IMR-90 (cell line): Measurements from ENCODE around the gene SIRT2. TPM values are rescaled to one million over a fixed set of nuclear protein-coding genes. Genes with fewer than 3 reads are reported as not detected.

Experiments used
- ATAC-seq: fragments of 200-7000 bp; cut with Tn5 transposase; 2 replicates; pipeline ENCODE4 v1.9.1; 2020; ENCODE audit warnings: low read depth, mild to moderate bottlenecking, moderate library complexity
- BruUV-seq: library from RNA; stranded (reverse); fragments of 400-500 nt; replicated peaks from 2 replicates; lab custom pipeline; 2021; lab: Mats Ljungman, UMichigan
- CTCF ChIA-PET: fragments of 300-600 bp; formaldehyde crosslinking; extraction: SDS; loops from one replicate; lab custom pipeline; 2021; ENCODE audit warnings: antibody characterized with exemption; lab: Yijun Ruan, JAX
- POLR2A ChIA-PET: fragments of 300-600 bp; sonication (Branson Sonifier 250); formaldehyde crosslinking; loops from one replicate; lab custom pipeline; 2022; ENCODE audit warnings: antibody characterized with exemption; ENCODE audit not compliant: unreplicated experiment; lab: Charles Lee
- DNase-seq: peaks from one replicate; pipeline ENCODE4 v3.0.0; 2013
- H2AFZ ChIP-seq: replicated peaks from 2 replicates; pipeline ENCODE3; 2013; ENCODE audit warnings: low read length, mild to moderate bottlenecking; ENCODE audit not compliant: poor library complexity
- H2AK5ac ChIP-seq: 2 replicates; pipeline ENCODE4 v1.6.1; 2013; ENCODE audit warnings: low read depth, low read length, inconsistent platforms
- H2AK9ac ChIP-seq: replicated peaks from 2 replicates; pipeline ENCODE3; 2013; ENCODE audit warnings: mild to moderate bottlenecking, low read depth, low read length, moderate library complexity; ENCODE audit not compliant: poor library complexity
- H2BK120ac ChIP-seq: 2 replicates; pipeline ENCODE4 v1.6.1; 2013; ENCODE audit warnings: low read depth, low read length, inconsistent platforms
- H2BK15ac ChIP-seq: 3 replicates; pipeline ENCODE4 v1.6.1; 2013; ENCODE audit warnings: low read depth, low read length, inconsistent platforms
- H2BK20ac ChIP-seq: 2 replicates; pipeline ENCODE4 v1.6.1; 2013; ENCODE audit warnings: low read depth, mild to moderate bottlenecking, inconsistent platforms, low read length, moderate library complexity
- H2BK5ac ChIP-seq: 2 replicates; pipeline ENCODE4 v1.6.1; 2013; ENCODE audit warnings: mild to moderate bottlenecking, low read depth, low read length, inconsistent platforms; ENCODE audit not compliant: poor library complexity, severe bottlenecking
- H3K14ac ChIP-seq: replicated peaks from 2 replicates; pipeline ENCODE4 v1.6.1; 2013; ENCODE audit warnings: low read depth, low read length, inconsistent platforms
- H3K18ac ChIP-seq: 2 replicates; pipeline ENCODE4 v1.6.1; 2013; ENCODE audit warnings: low read depth, low read length, control low read depth
- H3K23ac ChIP-seq: 2 replicates; pipeline ENCODE4 v1.6.1; 2013; ENCODE audit warnings: low read depth, low read length, inconsistent platforms
- H3K27ac ChIP-seq: 2 replicates; pipeline ENCODE4 v1.5.1; 2013; ENCODE audit warnings: mild to moderate bottlenecking, control low read depth, low read length; ENCODE audit not compliant: insufficient read depth
- H3K27me3 ChIP-seq: 2 replicates; pipeline ENCODE4 v1.6.1; 2013; ENCODE audit warnings: low read length; ENCODE audit not compliant: control insufficient read depth, insufficient read depth
- H3K36me3 ChIP-seq: 2 replicates; pipeline ENCODE4 v1.6.1; 2013; ENCODE audit warnings: low read length, mixed read lengths; ENCODE audit not compliant: control insufficient read depth, insufficient read depth
- H3K4ac ChIP-seq: 2 replicates; pipeline ENCODE4 v1.6.1; 2013; ENCODE audit warnings: low read depth, low read length, inconsistent platforms
- H3K4me1 ChIP-seq: 2 replicates; pipeline ENCODE4 v1.6.1; 2013; ENCODE audit warnings: low read length, mixed read lengths; ENCODE audit not compliant: control insufficient read depth, insufficient read depth
- H3K4me2 ChIP-seq: 2 replicates; pipeline ENCODE4 v1.6.1; 2013; ENCODE audit warnings: low read depth, mild to moderate bottlenecking, control low read depth, low read length, moderate library complexity
- H3K4me3 ChIP-seq: 2 replicates; pipeline ENCODE4 v1.5.1; 2013; ENCODE audit warnings: low read depth, mild to moderate bottlenecking, control low read depth, low read length, moderate library complexity; ENCODE audit not compliant: insufficient read depth
- H3K56ac ChIP-seq: 2 replicates; pipeline ENCODE4 v1.6.1; 2013; ENCODE audit warnings: low read length, inconsistent platforms; ENCODE audit not compliant: insufficient read depth; ENCODE audit errors: extremely low read depth
- H3K79me1 ChIP-seq, 2 experiments: 2 replicates each; pipeline ENCODE4 v1.6.1; 2013; ENCODE audit warnings: low read length in 2 of 2, inconsistent platforms in 1 of 2, low read depth in 1 of 2
- H3K9ac ChIP-seq: 2 replicates; pipeline ENCODE4 v1.6.1; 2013; ENCODE audit warnings: low read depth, low read length, control low read depth
- H3K9me1 ChIP-seq: 2 replicates; pipeline ENCODE4 v1.6.1; 2013; ENCODE audit warnings: low read length, inconsistent platforms; ENCODE audit not compliant: insufficient read depth
- H3K9me3 ChIP-seq: 2 replicates; pipeline ENCODE4 v1.6.1; 2013; ENCODE audit warnings: low read length; ENCODE audit not compliant: control insufficient read depth, insufficient read depth
- H4K20me1 ChIP-seq: 2 replicates; pipeline ENCODE4 v1.6.1; 2013; ENCODE audit warnings: low read length, inconsistent platforms; ENCODE audit not compliant: insufficient read depth
- H4K5ac ChIP-seq: 2 replicates; pipeline ENCODE4 v1.6.1; 2013; ENCODE audit warnings: mild to moderate bottlenecking, low read depth, low read length, control low read depth
- H4K8ac ChIP-seq, 2 experiments: 2 replicates each; pipeline ENCODE4 v1.6.1; 2013; ENCODE audit warnings: low read depth in 2 of 2, low read length in 2 of 2, control low read depth in 1 of 2, inconsistent platforms in 1 of 2
- H4K91ac ChIP-seq: 2 replicates; pipeline ENCODE4 v1.6.1; 2013; ENCODE audit warnings: low read depth, low read length, inconsistent platforms; ENCODE audit not compliant: insufficient read depth
- BHLHE40 ChIP-seq: fragments of 150-350 bp; IDR thresholded peaks from 2 replicates; pipeline ENCODE4 v1.6.1; 2016; ENCODE audit warnings: mild to moderate bottlenecking, low read depth, low read length
- RAD21 ChIP-seq: IDR thresholded peaks from 2 replicates; pipeline ENCODE4 v1.6.1; 2012; ENCODE audit warnings: low read length, improper control_type of control experiment
- RCOR1 ChIP-seq: IDR thresholded peaks from 2 replicates; pipeline ENCODE4 v1.6.1; 2012; ENCODE audit warnings: mild to moderate bottlenecking, low read length, improper control_type of control experiment; ENCODE audit not compliant: insufficient replicate concordance
- RFX5 ChIP-seq: IDR thresholded peaks from 2 replicates; pipeline ENCODE4 v1.8.0; 2012; ENCODE audit warnings: low read depth, mild to moderate bottlenecking, low read length, moderate library complexity
- WGBS, 2 experiments: methylation state at CpG; one replicate each; pipeline versions ENCODE4 v1.1.5 to v1.1.7; 2013; ENCODE audit warnings: missing lambda C conversion rate in 2 of 2; ENCODE audit not compliant: insufficient read length in 1 of 2; ENCODE audit errors: extremely low coverage in 2 of 2; 5-methylcytosine and 5-hydroxymethylcytosine counted together
- dilution Hi-C: fragments of 300-500 bp; cut with HindIII; formaldehyde crosslinking; loops from one replicate; pipeline ENCODE4 v1.14.3; 2018; ENCODE audit warnings: low sequenced_read_pairs; ENCODE audit not compliant: unreplicated experiment
- in situ Hi-C: fragments of 300-500 bp; cut with MboI; formaldehyde crosslinking; loops from 3 replicates; pipeline ENCODE4 v1.14.3; 2019; ENCODE audit warnings: low sequenced_read_pairs, inconsistent platforms, mixed read lengths
- intact Hi-C: fragments of 100-400 bp; cut with micrococcal nuclease; formaldehyde crosslinking; loops from 2 replicates; pipeline ENCODE4 v1.10.0; 2022
- polyA plus RNA-seq, 3 experiments: library from polyadenylated mRNA; depleted of rRNA; stranded (reverse); fragments of >200 nt; gene quantifications; 2 replicates each; pipeline ENCODE4 v1.2.3, GENCODE V29; 2012; ENCODE audit warnings: low replicate concordance in 1 of 3
- total RNA-seq: library from RNA; depleted of rRNA; stranded (reverse); fragments of >200 nt; gene quantifications from 2 replicates; pipeline ENCODE4 v1.2.3, GENCODE V29; 2012
- TF ChIP-seq, protein P1 (sequence below): fragments of 150-350 bp; IDR thresholded peaks from 2 replicates; pipeline ENCODE4 v1.6.1; 2017; ENCODE audit warnings: mild to moderate bottlenecking, antibody characterized with exemption, low read length, low read depth
- TF ChIP-seq, protein P2 (sequence below): fragments of 150-350 bp; IDR thresholded peaks from 2 replicates; pipeline ENCODE4 v1.6.1; 2016; ENCODE audit warnings: low read depth, mild to moderate bottlenecking, low read length, moderate library complexity, borderline replicate concordance

SIRT2 gene
- total and polyA plus RNA-seq, 2 of the 4 experiments (the other 2 are of a cell fraction) = 43.0 to 50.0 TPM

DNA sequence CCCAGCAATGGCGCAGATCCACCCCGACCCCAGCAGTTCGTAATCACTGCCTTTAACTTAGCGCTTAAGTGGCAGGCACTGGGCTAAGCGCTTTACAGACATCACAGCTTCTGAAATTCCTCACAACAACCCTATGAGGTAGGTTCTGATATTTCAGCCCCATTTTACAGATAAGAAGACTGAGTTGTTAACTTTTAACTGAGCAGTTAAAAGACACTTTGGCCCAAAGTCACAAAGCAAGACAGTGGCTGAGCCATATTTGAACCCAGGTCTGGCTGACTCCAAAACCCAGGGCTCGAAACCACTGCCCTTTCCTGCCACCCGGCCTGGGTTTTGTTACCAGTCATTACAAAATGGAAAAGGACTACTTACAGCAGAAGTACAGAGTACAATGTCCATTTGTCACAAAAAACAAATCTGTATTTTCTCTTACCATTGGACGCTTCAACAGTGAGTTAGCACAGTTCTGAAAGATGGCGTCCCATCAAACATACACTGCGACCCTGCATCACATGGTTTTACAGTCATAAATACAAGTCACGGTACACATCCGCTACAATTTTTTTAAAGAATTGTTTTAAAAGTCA lies 58.1 kb downstream of the SIRT2 start:
- POLR2A ChIA-PET = interaction anchor here (0.6 kb wide), 1 partner anchor 130 kb away, joined by 5 read pairs; no protein-coding TSS in a partner anchor
- H2AK5ac ChIP-seq = no peak overlapping the region
- peaks cover 7% of the 10 kb centered on the region; the same call in 1 of the 2 replicates for H3K9me1 ChIP-seq
- no peak overlapping the region for H3K23ac ChIP-seq
- 95% methylated on average over 6 of the region's 12 CpGs; no CpG with 5 or more reads in 1 of the 2 experiments for WGBS, 2 experiments
- no peak overlapping the region for H4K5ac ChIP-seq
- H2AFZ ChIP-seq = no peak overlapping the region
- no peaks in the 10 kb centered on the region for H3K27me3 ChIP-seq
- ATAC-seq (no peak), DNase-seq (no peak)
- H3K9ac ChIP-seq = no peak overlapping the region
- H2BK5ac ChIP-seq = no peak overlapping the region
- no peak overlapping the region for H3K4me3 ChIP-seq
- no peaks in the 10 kb centered on the region for H3K9me3 ChIP-seq
- peaks cover 64 to 90% of the 10 kb centered on the region in 2 experiments for H3K79me1 ChIP-seq
- H3K56ac ChIP-seq = no peak overlapping the region
- no peak overlapping the region for H2BK20ac ChIP-seq
- in situ Hi-C loops = no loop called here
- H4K8ac ChIP-seq = no peak overlapping the region
- no peak overlapping the region for H2BK15ac ChIP-seq
- H3K4ac ChIP-seq = no peak overlapping the region
- CTCF ChIA-PET = interaction anchor here (0.6 kb wide), 1 partner anchor 8 kb away, joined by 3 read pairs; no protein-coding TSS in a partner anchor
- no peak overlapping the region for H2BK120ac ChIP-seq
- H3K27ac ChIP-seq = no peak overlapping the region
- no peak for TF ChIP-seq RCOR1
- TF ChIP-seq, protein P1, sequence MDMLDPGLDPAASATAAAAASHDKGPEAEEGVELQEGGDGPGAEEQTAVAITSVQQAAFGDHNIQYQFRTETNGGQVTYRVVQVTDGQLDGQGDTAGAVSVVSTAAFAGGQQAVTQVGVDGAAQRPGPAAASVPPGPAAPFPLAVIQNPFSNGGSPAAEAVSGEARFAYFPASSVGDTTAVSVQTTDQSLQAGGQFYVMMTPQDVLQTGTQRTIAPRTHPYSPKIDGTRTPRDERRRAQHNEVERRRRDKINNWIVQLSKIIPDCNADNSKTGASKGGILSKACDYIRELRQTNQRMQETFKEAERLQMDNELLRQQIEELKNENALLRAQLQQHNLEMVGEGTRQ = no peak
- TF ChIP-seq, protein P2, sequence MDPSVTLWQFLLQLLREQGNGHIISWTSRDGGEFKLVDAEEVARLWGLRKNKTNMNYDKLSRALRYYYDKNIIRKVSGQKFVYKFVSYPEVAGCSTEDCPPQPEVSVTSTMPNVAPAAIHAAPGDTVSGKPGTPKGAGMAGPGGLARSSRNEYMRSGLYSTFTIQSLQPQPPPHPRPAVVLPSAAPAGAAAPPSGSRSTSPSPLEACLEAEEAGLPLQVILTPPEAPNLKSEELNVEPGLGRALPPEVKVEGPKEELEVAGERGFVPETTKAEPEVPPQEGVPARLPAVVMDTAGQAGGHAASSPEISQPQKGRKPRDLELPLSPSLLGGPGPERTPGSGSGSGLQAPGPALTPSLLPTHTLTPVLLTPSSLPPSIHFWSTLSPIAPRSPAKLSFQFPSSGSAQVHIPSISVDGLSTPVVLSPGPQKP = no peak
- no peak for TF ChIP-seq BHLHE40
- no peak for TF ChIP-seq RFX5
- TF ChIP-seq RAD21 = no peak
- dilution Hi-C loops = no loop called here
- no peak overlapping the region for H3K18ac ChIP-seq
- BruUV-seq = no TSS peak
- H3K4me1 ChIP-seq = peaks cover 6% of the 10 kb centered on the region; the same call in 1 of the 2 replicates
- no peak overlapping the region for H2AK9ac ChIP-seq
- intact Hi-C loops = no loop called here
- peaks cover 92% of the 10 kb centered on the region for H3K36me3 ChIP-seq
- H4K20me1 ChIP-seq = peaks cover 83% of the 10 kb centered on the region
- H3K4me2 ChIP-seq = no peak overlapping the region
- H4K91ac ChIP-seq = no peak overlapping the region
- H3K14ac ChIP-seq = no peak overlapping the region
